H9 (cell line): ENCODE data around the gene SH3PXD2B. TPM values are rescaled to one million over a fixed set of nuclear protein-coding genes. Genes with fewer than 3 reads are reported as not detected.

Experiments used
- DNase-seq: peaks from one replicate; pipeline ENCODE4 v3.0.0-alpha.2; 2017
- H2AFZ ChIP-seq: one replicate; pipeline ENCODE4 v1.6.1; 2013; ENCODE audit warnings: mild to moderate bottlenecking, low read length, control low read depth, moderate library complexity
- H2AK5ac ChIP-seq: 2 replicates; pipeline ENCODE4 v1.6.1; 2013; ENCODE audit warnings: low read length, control low read depth, mixed read lengths; ENCODE audit not compliant: insufficient read length
- H2BK120ac ChIP-seq: one replicate; pipeline ENCODE4 v1.6.1; 2013; ENCODE audit warnings: low read depth, mild to moderate bottlenecking, low read length, control low read depth, inconsistent platforms; ENCODE audit not compliant: poor library complexity, severe bottlenecking
- H2BK12ac ChIP-seq: 2 replicates; pipeline ENCODE4 v1.6.1; 2013; ENCODE audit warnings: low read length, control low read depth, mixed read lengths, low read depth; ENCODE audit not compliant: insufficient read length
- H2BK15ac ChIP-seq: 2 replicates; pipeline ENCODE4 v1.6.1; 2013; ENCODE audit warnings: low read depth, low read length, control low read depth
- H2BK20ac ChIP-seq: one replicate; pipeline ENCODE4 v1.6.1; 2013; ENCODE audit warnings: low read depth, mild to moderate bottlenecking, low read length, control low read depth, inconsistent platforms; ENCODE audit not compliant: poor library complexity, severe bottlenecking
- H2BK5ac ChIP-seq: 2 replicates; pipeline ENCODE4 v1.6.1; 2013; ENCODE audit warnings: low read length, control low read depth, mixed read lengths; ENCODE audit not compliant: insufficient read length
- H3K14ac ChIP-seq: 2 replicates; pipeline ENCODE4 v1.6.1; 2013; ENCODE audit warnings: low read length, control low read depth; ENCODE audit not compliant: insufficient read depth
- H3K18ac ChIP-seq: 2 replicates; pipeline ENCODE4 v1.6.1; 2013; ENCODE audit warnings: low read depth, mild to moderate bottlenecking, mixed read lengths, low read length, control low read depth; ENCODE audit not compliant: insufficient read length
- H3K23ac ChIP-seq: 2 replicates; pipeline ENCODE4 v1.6.1; 2013; ENCODE audit warnings: low read length, control low read depth, mixed read lengths, low read depth; ENCODE audit not compliant: insufficient read length
- H3K23me2 ChIP-seq: 2 replicates; pipeline ENCODE4 v1.6.1; 2013; ENCODE audit warnings: low read depth, mild to moderate bottlenecking, mixed read lengths, low read length, control low read depth; ENCODE audit not compliant: insufficient read length, poor library complexity, severe bottlenecking
- H3K27ac ChIP-seq: 2 replicates; pipeline ENCODE4 v1.5.1; 2013; ENCODE audit warnings: low read length, control low read depth, mixed read lengths, low read depth; ENCODE audit not compliant: insufficient read length
- H3K27me3 ChIP-seq: 2 replicates; pipeline ENCODE4 v1.6.1; 2013; ENCODE audit warnings: low read length, control low read depth, inconsistent platforms; ENCODE audit not compliant: insufficient read depth
- H3K4ac ChIP-seq: 2 replicates; pipeline ENCODE4 v1.6.1; 2013; ENCODE audit warnings: low read depth, mild to moderate bottlenecking, control low read depth, inconsistent platforms, low read length, moderate library complexity
- H3K4me1 ChIP-seq: 2 replicates; pipeline ENCODE4 v1.6.1; 2013; ENCODE audit warnings: low read length, control low read depth, inconsistent platforms; ENCODE audit not compliant: insufficient read depth
- H3K4me2 ChIP-seq: 2 replicates; pipeline ENCODE4 v1.6.1; 2013; ENCODE audit warnings: low read length, control low read depth, mixed read lengths; ENCODE audit not compliant: insufficient read length, insufficient read depth
- H3K56ac ChIP-seq: 2 replicates; pipeline ENCODE4 v1.6.1; 2013; ENCODE audit warnings: low read depth, mild to moderate bottlenecking, mixed read lengths, low read length, control low read depth; ENCODE audit not compliant: insufficient read length
- H3K79me1 ChIP-seq: 2 replicates; pipeline ENCODE4 v1.6.1; 2013; ENCODE audit warnings: low read depth, mild to moderate bottlenecking, moderate library complexity, low read length, control low read depth, inconsistent platforms; ENCODE audit not compliant: insufficient read depth, poor library complexity, severe bottlenecking
- H3K79me2 ChIP-seq: 2 replicates; pipeline ENCODE4 v1.6.1; 2013; ENCODE audit warnings: low read length, control low read depth, inconsistent platforms; ENCODE audit not compliant: insufficient read depth
- H3K9ac ChIP-seq: 2 replicates; pipeline ENCODE4 v1.6.1; 2013; ENCODE audit warnings: low read length, control low read depth, mixed read lengths; ENCODE audit not compliant: insufficient read length; ENCODE audit errors: extremely low read depth
- H3K9me3 ChIP-seq: one replicate; pipeline ENCODE4 v1.6.1; 2013; ENCODE audit warnings: low read depth, low read length, inconsistent platforms; ENCODE audit not compliant: control insufficient read depth
- H3T11ph ChIP-seq: one replicate; pipeline ENCODE4 v1.6.1; 2013; ENCODE audit warnings: mild to moderate bottlenecking, low read length, control low read depth, inconsistent platforms
- H4K20me1 ChIP-seq: one replicate; pipeline ENCODE4 v1.6.1; 2013; ENCODE audit not compliant: control insufficient read depth, insufficient read length, insufficient read depth
- H4K5ac ChIP-seq: 2 replicates; pipeline ENCODE4 v1.6.1; 2013; ENCODE audit warnings: low read depth, mild to moderate bottlenecking, mixed read lengths, low read length, control low read depth; ENCODE audit not compliant: insufficient read length
- H4K8ac ChIP-seq: replicated peaks from 2 replicates; pipeline ENCODE4 v1.6.1; 2013; ENCODE audit warnings: low read length, control low read depth, mixed read lengths, low read depth; ENCODE audit not compliant: insufficient read length
- H4K91ac ChIP-seq: 2 replicates; pipeline ENCODE4 v1.6.1; 2013; ENCODE audit warnings: low read depth, mild to moderate bottlenecking, moderate library complexity, mixed read lengths, low read length, control low read depth; ENCODE audit not compliant: insufficient read length
- H3K27ac Mint-ChIP-seq, 3 experiments: 2 replicates in 2 of 3; 3 replicates in 1 of 3; pipeline ENCODE4 v1.8.0; 2020 to 2021; ENCODE audit warnings: mixed read lengths in 3 of 3, mild to moderate bottlenecking in 1 of 3, moderate library complexity in 1 of 3
- H3K27me3 Mint-ChIP-seq: 2 replicates; pipeline ENCODE4 v1.8.0; 2021; ENCODE audit warnings: low read depth, mild to moderate bottlenecking, moderate library complexity, mixed read lengths
- H3K36me3 Mint-ChIP-seq, 3 experiments: 2 replicates in 2 of 3; 3 replicates in 1 of 3; pipeline ENCODE4 v1.8.0; 2020 to 2021; ENCODE audit warnings: low read depth in 3 of 3, mixed read lengths in 3 of 3; ENCODE audit not compliant: insufficient read depth in 1 of 3
- H3K4me1 Mint-ChIP-seq, 2 experiments: 2 replicates each; pipeline ENCODE4 v1.8.0; 2020; ENCODE audit warnings: mixed read lengths in 2 of 2
- H3K4me3 Mint-ChIP-seq, 2 experiments: 2 replicates in 1 of 2; 3 replicates in 1 of 2; pipeline ENCODE4 v1.8.0; 2020 to 2021; ENCODE audit warnings: mild to moderate bottlenecking in 2 of 2, mixed read lengths in 2 of 2, moderate library complexity in 1 of 2
- H3K9me3 Mint-ChIP-seq, 2 experiments: 2 replicates in 1 of 2; 3 replicates in 1 of 2; pipeline ENCODE4 v1.8.0; 2020; ENCODE audit warnings: mild to moderate bottlenecking in 2 of 2, mixed read lengths in 2 of 2, moderate library complexity in 1 of 2
- WGBS: extraction: QIAGEN DNeasy Blood & Tissue Kit; methylation state at CpG from one replicate; pipeline ENCODE4 v1.1.7; 2013; ENCODE audit warnings: missing lambda C conversion rate, low lambda C conversion rate, mixed read lengths; ENCODE audit not compliant: insufficient read length; ENCODE audit errors: extremely low coverage; 5-methylcytosine and 5-hydroxymethylcytosine counted together
- total RNA-seq: library from RNA; stranded (reverse); gene quantifications from 2 replicates; pipeline ENCODE4 v1.2.1, GENCODE V29; 2021
- TF ChIP-seq, protein P1 (sequence below): fragments of 200-600 bp; sonication (generic); conservative IDR thresholded peaks from 3 replicates; pipeline ENCODE4 v1.8.0; 2021; ENCODE audit warnings: antibody characterized with exemption, mild to moderate bottlenecking

SH3PXD2B gene
- total RNA-seq, 1 experiment from 2014 or later = 49.0 TPM

- Histone ChIP-seq H2BK20ac (no peak overlapping the region), H3K23me2 (no peaks in the 10 kb centered on the region), H3K9me3 (no peaks in the 10 kb centered on the region), H4K91ac (no peak overlapping the region), H2BK12ac (no peak overlapping the region), H3K14ac (no peak overlapping the region), H3K4ac (no peak overlapping the region), H3K9ac (no peak overlapping the region), H2AK5ac (no peak overlapping the region), H4K5ac (no peak overlapping the region), H2BK120ac (no peak overlapping the region), H3K23ac (no peak overlapping the region), H3K56ac (no peak overlapping the region), H3K79me1 (no peaks in the 10 kb centered on the region), H3T11ph (no peak overlapping the region), H2AFZ (no peak overlapping the region), H4K8ac (no peak overlapping the region), H3K27me3 (no peaks in the 10 kb centered on the region), H2BK5ac (no peak overlapping the region), H2BK15ac (no peak overlapping the region), H3K4me2 (no peak overlapping the region), H3K4me1 (no peaks in the 10 kb centered on the region), H3K27ac (no peak overlapping the region), H3K18ac (no peak overlapping the region), H4K20me1 (no peaks in the 10 kb centered on the region), H3K79me2 (no peaks in the 10 kb centered on the region)
- no peaks in the 10 kb centered on the region; a peak in 1 of 7 replicates for H3K36me3 Mint-ChIP-seq
- no CpG with 5 or more reads among the region's 9 CpGs for WGBS
- H3K27me3 Mint-ChIP-seq = peaks cover 2% of the 10 kb centered on the region; the same call in 1 of the 2 replicates
- no peaks in the 10 kb centered on the region for H3K9me3 Mint-ChIP-seq
- no peak overlapping the region for H3K4me3 Mint-ChIP-seq
- DNase-seq = no peak
- TF ChIP-seq, protein P1, sequence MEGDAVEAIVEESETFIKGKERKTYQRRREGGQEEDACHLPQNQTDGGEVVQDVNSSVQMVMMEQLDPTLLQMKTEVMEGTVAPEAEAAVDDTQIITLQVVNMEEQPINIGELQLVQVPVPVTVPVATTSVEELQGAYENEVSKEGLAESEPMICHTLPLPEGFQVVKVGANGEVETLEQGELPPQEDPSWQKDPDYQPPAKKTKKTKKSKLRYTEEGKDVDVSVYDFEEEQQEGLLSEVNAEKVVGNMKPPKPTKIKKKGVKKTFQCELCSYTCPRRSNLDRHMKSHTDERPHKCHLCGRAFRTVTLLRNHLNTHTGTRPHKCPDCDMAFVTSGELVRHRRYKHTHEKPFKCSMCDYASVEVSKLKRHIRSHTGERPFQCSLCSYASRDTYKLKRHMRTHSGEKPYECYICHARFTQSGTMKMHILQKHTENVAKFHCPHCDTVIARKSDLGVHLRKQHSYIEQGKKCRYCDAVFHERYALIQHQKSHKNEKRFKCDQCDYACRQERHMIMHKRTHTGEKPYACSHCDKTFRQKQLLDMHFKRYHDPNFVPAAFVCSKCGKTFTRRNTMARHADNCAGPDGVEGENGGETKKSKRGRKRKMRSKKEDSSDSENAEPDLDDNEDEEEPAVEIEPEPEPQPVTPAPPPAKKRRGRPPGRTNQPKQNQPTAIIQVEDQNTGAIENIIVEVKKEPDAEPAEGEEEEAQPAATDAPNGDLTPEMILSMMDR = no peak
- no peak overlapping the region; a peak in 3 of 7 replicates for H3K27ac Mint-ChIP-seq
- H3K4me1 Mint-ChIP-seq = peaks cover 0 to 3% of the 10 kb centered on the region in 2 experiments; a peak in 1 of 4 replicates
Observed at GRCh38 chr5:172322028-172322965, 132.0 kb downstream of the SH3PXD2B start.
